ENCODE results near the gene CLCN5. TPM values are rescaled to one million over a fixed set of nuclear protein-coding genes. Genes with fewer than 3 reads are reported as not detected.

The CLCN5 gene
- polyA plus RNA-seq, 4 donors = 2.7 to 51.0 (median 4.8) TPM

GRCh38 chrX:49915361-49916222, 6.8 kb upstream of the CLCN5 start:
- Histone ChIP-seq H3K36me3 (ENCODE audit: control insufficient read depth in 3 of 3, insufficient read depth in 2 of 3, low read depth in 1 of 3, low read length in 3 of 3) (no peaks in the 10 kb centered on the region), H3K4me1 (ENCODE audit: control insufficient read depth in 3 of 3, insufficient read depth in 2 of 3, low read depth in 1 of 3, low read length in 2 of 3) (no peaks in the 10 kb centered on the region), H3K27ac (ENCODE audit: low read depth in 1 of 3, low read length in 2 of 3) (no peak overlapping the region), H3K4me3 (ENCODE audit: low read depth in 1 of 3, low read length in 3 of 3) (no peak overlapping the region), H3K9me3 (ENCODE audit: control insufficient read depth in 2 of 2, insufficient read depth in 1 of 2, low read depth in 1 of 2, low read length in 1 of 2) (no peaks in the 10 kb centered on the region), H3K27me3 (ENCODE audit: control insufficient read depth in 3 of 3, insufficient read depth in 3 of 3, low read length in 3 of 3) (no peaks in the 10 kb centered on the region)
- 26 to 30% (median 27%) methylated on average over 8 of the region's 8 CpGs for WGBS, 3 donors
- DNase-seq (peak; percentile 54 to 64), FAIRE-seq (no peak)

GRCh38 chrX:49919617-49920016, 2.8 kb upstream of the CLCN5 start:
- Histone ChIP-seq H3K4me3 (ENCODE audit: low read depth in 1 of 3, low read length in 3 of 3) (no peak overlapping the region), H3K27me3 (ENCODE audit: control insufficient read depth in 3 of 3, insufficient read depth in 3 of 3, low read length in 3 of 3) (no peaks in the 10 kb centered on the region), H3K4me1 (ENCODE audit: control insufficient read depth in 3 of 3, insufficient read depth in 2 of 3, low read depth in 1 of 3, low read length in 2 of 3) (peaks cover 0 to 6% (median 0%) of the 10 kb centered on the region in 3 donors), H3K27ac (ENCODE audit: low read depth in 1 of 3, low read length in 2 of 3) (no peak overlapping the region), H3K36me3 (ENCODE audit: control insufficient read depth in 3 of 3, insufficient read depth in 2 of 3, low read depth in 1 of 3, low read length in 3 of 3) (no peaks in the 10 kb centered on the region), H3K9me3 (ENCODE audit: control insufficient read depth in 2 of 2, insufficient read depth in 1 of 2, low read depth in 1 of 2, low read length in 1 of 2) (no peaks in the 10 kb centered on the region)
- 13 to 23% (median 21%) methylated on average over 8 of the region's 8 CpGs for WGBS, 3 donors
- FAIRE-seq (no peak), DNase-seq (peak in 1 of 2 donors; percentile 33)

GRCh38 chrX:49921109-49921508, 1.3 kb upstream of the CLCN5 start:
- DNase-seq (no peak), FAIRE-seq (no peak)
- no peaks in the 10 kb centered on the region for H3K9me3 ChIP-seq (ENCODE audit: control insufficient read depth in 2 of 2, insufficient read depth in 1 of 2, low read depth in 1 of 2, low read length in 1 of 2)
- no peak overlapping the region for H3K4me3 ChIP-seq (ENCODE audit: low read depth in 1 of 3, low read length in 3 of 3)
- WGBS, 3 donors = 58 to 76% (median 63%) methylated on average over 2 of the region's 2 CpGs
- no peaks in the 10 kb centered on the region for H3K27me3 ChIP-seq (ENCODE audit: control insufficient read depth in 3 of 3, insufficient read depth in 3 of 3, low read length in 3 of 3)
- peaks cover 0 to 6% (median 0%) of the 10 kb centered on the region in 3 donors for H3K4me1 ChIP-seq (ENCODE audit: control insufficient read depth in 3 of 3, insufficient read depth in 2 of 3, low read depth in 1 of 3, low read length in 2 of 3)
- peaks cover 0 to 3% (median 0%) of the 10 kb centered on the region in 3 donors for H3K36me3 ChIP-seq (ENCODE audit: control insufficient read depth in 3 of 3, insufficient read depth in 2 of 3, low read depth in 1 of 3, low read length in 3 of 3)
- H3K27ac ChIP-seq (ENCODE audit: low read depth in 1 of 3, low read length in 2 of 3) = peak overlapping the region in 1 of 3 donors; percentile 89

- Histone ChIP-seq H3K4me1 (ENCODE audit: control insufficient read depth in 3 of 3, insufficient read depth in 2 of 3, low read depth in 1 of 3, low read length in 2 of 3) (peaks cover 0 to 6% (median 0%) of the 10 kb centered on the region in 3 donors), H3K27me3 (ENCODE audit: control insufficient read depth in 3 of 3, insufficient read depth in 3 of 3, low read length in 3 of 3) (no peaks in the 10 kb centered on the region), H3K4me3 (ENCODE audit: low read depth in 1 of 3, low read length in 3 of 3) (peak overlapping the region in 1 of 3 donors; percentile 23), H3K9me3 (ENCODE audit: control insufficient read depth in 2 of 2, insufficient read depth in 1 of 2, low read depth in 1 of 2, low read length in 1 of 2) (no peaks in the 10 kb centered on the region), H3K27ac (ENCODE audit: low read depth in 1 of 3, low read length in 2 of 3) (no peak overlapping the region), H3K36me3 (ENCODE audit: control insufficient read depth in 3 of 3, insufficient read depth in 2 of 3, low read depth in 1 of 3, low read length in 3 of 3) (peaks cover 0 to 3% (median 0%) of the 10 kb centered on the region in 3 donors)
- 32 to 49% (median 36%) methylated on average over 2 of the region's 2 CpGs for WGBS, 3 donors
- DNase-seq = no peak
- no peak for FAIRE-seq
Measured at GRCh38 chrX:49925176-49925575, 2.8 kb downstream of the CLCN5 start.

GRCh38 chrX:49930039-49930438, 7.6 kb downstream of the CLCN5 start:
- no peak for FAIRE-seq

GRCh38 chrX:49932791-49933190, 10.4 kb downstream of the CLCN5 start:
- WGBS, 3 donors = 88 to 93% (median 92%) methylated on average over 2 of the region's 2 CpGs
- no peak overlapping the region for H3K4me3 ChIP-seq (ENCODE audit: low read depth in 1 of 3, low read length in 3 of 3)
- no peaks in the 10 kb centered on the region for H3K4me1 ChIP-seq (ENCODE audit: control insufficient read depth in 3 of 3, insufficient read depth in 2 of 3, low read depth in 1 of 3, low read length in 2 of 3)
- no peaks in the 10 kb centered on the region for H3K36me3 ChIP-seq (ENCODE audit: control insufficient read depth in 3 of 3, insufficient read depth in 2 of 3, low read depth in 1 of 3, low read length in 3 of 3)
- DNase-seq (no peak), FAIRE-seq (no peak)
- H3K27me3 ChIP-seq (ENCODE audit: control insufficient read depth in 3 of 3, insufficient read depth in 3 of 3, low read length in 3 of 3) = no peaks in the 10 kb centered on the region
- no peak overlapping the region for H3K27ac ChIP-seq (ENCODE audit: low read depth in 1 of 3, low read length in 2 of 3)
- H3K9me3 ChIP-seq (ENCODE audit: control insufficient read depth in 2 of 2, insufficient read depth in 1 of 2, low read depth in 1 of 2, low read length in 1 of 2) = no peaks in the 10 kb centered on the region

More at GRCh38 chrX:49930039-49930438, 7.6 kb downstream of the CLCN5 start:
- Histone ChIP-seq H3K4me1 (ENCODE audit: control insufficient read depth in 3 of 3, insufficient read depth in 2 of 3, low read depth in 1 of 3, low read length in 2 of 3) (no peaks in the 10 kb centered on the region), H3K27ac (ENCODE audit: low read depth in 1 of 3, low read length in 2 of 3) (no peak overlapping the region), H3K36me3 (ENCODE audit: control insufficient read depth in 3 of 3, insufficient read depth in 2 of 3, low read depth in 1 of 3, low read length in 3 of 3) (peaks cover 0 to 3% (median 0%) of the 10 kb centered on the region in 3 donors), H3K9me3 (ENCODE audit: control insufficient read depth in 2 of 2, insufficient read depth in 1 of 2, low read depth in 1 of 2, low read length in 1 of 2) (no peaks in the 10 kb centered on the region), H3K4me3 (ENCODE audit: low read depth in 1 of 3, low read length in 3 of 3) (no peak overlapping the region), H3K27me3 (ENCODE audit: control insufficient read depth in 3 of 3, insufficient read depth in 3 of 3, low read length in 3 of 3) (no peaks in the 10 kb centered on the region)
- DNase-seq = no peak
- 46 to 74% (median 58%) methylated on average over 1 of the region's 1 CpG for WGBS, 3 donors

GRCh38 chrX:49934148-49934547, 11.8 kb downstream of the CLCN5 start:
- DNase-seq = no peak
- no peak for FAIRE-seq

GRCh38 chrX:49934729-49935128, 12.3 kb downstream of the CLCN5 start:
- H3K4me1 ChIP-seq (ENCODE audit: control insufficient read depth in 3 of 3, insufficient read depth in 2 of 3, low read depth in 1 of 3, low read length in 2 of 3) = no peaks in the 10 kb centered on the region
- FAIRE-seq = no peak
- H3K27ac ChIP-seq (ENCODE audit: low read depth in 1 of 3, low read length in 2 of 3) = no peak overlapping the region
- no peaks in the 10 kb centered on the region for H3K9me3 ChIP-seq (ENCODE audit: control insufficient read depth in 2 of 2, insufficient read depth in 1 of 2, low read depth in 1 of 2, low read length in 1 of 2)
- H3K27me3 ChIP-seq (ENCODE audit: control insufficient read depth in 3 of 3, insufficient read depth in 3 of 3, low read length in 3 of 3) = no peaks in the 10 kb centered on the region
- DNase-seq = no peak
- H3K36me3 ChIP-seq (ENCODE audit: control insufficient read depth in 3 of 3, insufficient read depth in 2 of 3, low read depth in 1 of 3, low read length in 3 of 3) = no peaks in the 10 kb centered on the region
- H3K4me3 ChIP-seq (ENCODE audit: low read depth in 1 of 3, low read length in 3 of 3) = no peak overlapping the region
- WGBS, 3 donors = 78 to 100% (median 84%) methylated on average over 1 to 3 of the region's 3 CpGs

More at GRCh38 chrX:49934148-49934547, 11.8 kb downstream of the CLCN5 start:
- Histone ChIP-seq H3K27me3 (ENCODE audit: control insufficient read depth in 3 of 3, insufficient read depth in 3 of 3, low read length in 3 of 3) (no peaks in the 10 kb centered on the region), H3K4me1 (ENCODE audit: control insufficient read depth in 3 of 3, insufficient read depth in 2 of 3, low read depth in 1 of 3, low read length in 2 of 3) (no peaks in the 10 kb centered on the region), H3K36me3 (ENCODE audit: control insufficient read depth in 3 of 3, insufficient read depth in 2 of 3, low read depth in 1 of 3, low read length in 3 of 3) (no peaks in the 10 kb centered on the region), H3K9me3 (ENCODE audit: control insufficient read depth in 2 of 2, insufficient read depth in 1 of 2, low read depth in 1 of 2, low read length in 1 of 2) (no peaks in the 10 kb centered on the region), H3K27ac (ENCODE audit: low read depth in 1 of 3, low read length in 2 of 3) (no peak overlapping the region), H3K4me3 (ENCODE audit: low read depth in 1 of 3, low read length in 3 of 3) (no peak overlapping the region)
- WGBS, 3 donors = 65 to 90% (median 71%) methylated on average over 3 of the region's 3 CpGs
